DND-41 (cell line): ENCODE results near the gene ZCCHC2.
A peak's percentile ranks its signal among the peaks of the same experiment; 100 is the strongest.

ENCODE experiments used
- ATAC-seq: fragments of 200-7000 bp; cut with Tn5 transposase; 3 replicates; pipeline ENCODE4 v1.9.1; 2021; ENCODE audit warnings: low read depth; ENCODE audit not compliant: insufficient read depth
- DNase-seq: peaks from one replicate; pipeline ENCODE4 v3.0.0-alpha.2; 2020
- H2AFZ ChIP-seq: 2 replicates; pipeline ENCODE4 v1.6.0; 2012; ENCODE audit warnings: low read depth, low read length
- H3K27ac ChIP-seq: 2 replicates; pipeline ENCODE4 v1.5.1; 2012; ENCODE audit warnings: low read length, inconsistent platforms
- H3K27me3 ChIP-seq: fragments of 200-600 bp; sonication (generic); 2 replicates; pipeline ENCODE4 v1.6.0; 2012; ENCODE audit warnings: low read length, mild to moderate bottlenecking, inconsistent platforms; ENCODE audit not compliant: insufficient read depth, poor library complexity
- H3K36me3 ChIP-seq: 2 replicates; pipeline ENCODE4 v1.5.1; 2012; ENCODE audit warnings: low read length, inconsistent platforms; ENCODE audit not compliant: insufficient read depth
- H3K4me1 ChIP-seq: 2 replicates; pipeline ENCODE4 v1.5.1; 2012; ENCODE audit warnings: mild to moderate bottlenecking, low read length; ENCODE audit not compliant: insufficient read depth
- H3K4me2 ChIP-seq: 2 replicates; pipeline ENCODE4 v1.6.0; 2012; ENCODE audit warnings: mild to moderate bottlenecking, moderate library complexity, low read length, inconsistent platforms; ENCODE audit not compliant: insufficient read depth
- H3K4me3 ChIP-seq, 2 experiments: fragments of 200-600 bp in 1 of 2; shearing (Covaris generic) in 1 of 2; 2 replicates each; pipeline ENCODE4 v1.5.1; 2012 to 2016; ENCODE audit warnings: inconsistent platforms in 2 of 2, low read length in 2 of 2, mild to moderate bottlenecking in 2 of 2, low read depth in 1 of 2, moderate library complexity in 1 of 2
- H3K79me2 ChIP-seq: 2 replicates; pipeline ENCODE4 v1.6.0; 2012; ENCODE audit warnings: low read length, inconsistent platforms; ENCODE audit not compliant: insufficient read depth
- H3K9ac ChIP-seq: 2 replicates; pipeline ENCODE4 v1.6.0; 2012; ENCODE audit warnings: low read depth, mild to moderate bottlenecking, inconsistent platforms, low read length, moderate library complexity
- H3K9me3 ChIP-seq: 2 replicates; pipeline ENCODE4 v1.5.1; 2012; ENCODE audit warnings: low read length, moderate library complexity, mild to moderate bottlenecking, inconsistent platforms; ENCODE audit not compliant: insufficient read depth, severe bottlenecking
- H4K20me1 ChIP-seq: 2 replicates; pipeline ENCODE4 v1.6.0; 2012; ENCODE audit warnings: low read length; ENCODE audit not compliant: insufficient read depth
- CTCF ChIP-seq: IDR thresholded peaks from 2 replicates; pipeline ENCODE4 v1.5.1; 2012; ENCODE audit warnings: borderline replicate concordance, low read length, moderate library complexity, mild to moderate bottlenecking; ENCODE audit not compliant: poor library complexity, severe bottlenecking; ENCODE audit errors: extremely low read depth
- EZH2 ChIP-seq: IDR thresholded peaks from 3 replicates; pipeline ENCODE4 v1.6.1; 2012; ENCODE audit warnings: borderline replicate concordance, low read depth, mild to moderate bottlenecking, moderate library complexity, low read length, inconsistent platforms; ENCODE audit not compliant: severe bottlenecking

ZCCHC2 gene

GRCh38 chr18:62611453-62612288 is 88.8 kb downstream of the ZCCHC2 start:
- Histone ChIP-seq H3K4me1 (no peaks in the 10 kb centered on the region), H3K9ac (no peak overlapping the region), H3K27ac (no peak overlapping the region), H3K36me3 (no peaks in the 10 kb centered on the region), H4K20me1 (no peaks in the 10 kb centered on the region), H3K4me3 (no peak overlapping the region), H3K79me2 (no peaks in the 10 kb centered on the region), H2AFZ (no peak overlapping the region), H3K27me3 (peaks cover 19% of the 10 kb centered on the region), H3K9me3 (no peaks in the 10 kb centered on the region), H3K4me2 (no peak overlapping the region)
- ATAC-seq (no peak), DNase-seq (no peak)
- TF ChIP-seq EZH2 (no peak), CTCF (no peak)

GRCh38 chr18:62612289-62612645 is 89.4 kb downstream of the ZCCHC2 start:
- TF ChIP-seq EZH2 (no peak), CTCF (no peak)
- peaks cover 21% of the 10 kb centered on the region for H3K27me3 ChIP-seq
- H4K20me1 ChIP-seq = no peaks in the 10 kb centered on the region
- ATAC-seq = no peak
- H3K79me2 ChIP-seq = no peaks in the 10 kb centered on the region
- H3K4me3 ChIP-seq = no peak overlapping the region
- H2AFZ ChIP-seq = no peak overlapping the region
- H3K4me2 ChIP-seq = no peak overlapping the region
- H3K9ac ChIP-seq = no peak overlapping the region
- no peaks in the 10 kb centered on the region for H3K9me3 ChIP-seq
- no peak for DNase-seq
- no peaks in the 10 kb centered on the region for H3K36me3 ChIP-seq
- H3K27ac ChIP-seq = no peak overlapping the region
- no peaks in the 10 kb centered on the region for H3K4me1 ChIP-seq

GRCh38 chr18:62612776-62613175 is 90.0 kb downstream of the ZCCHC2 start:
- Histone ChIP-seq H3K9me3 (no peaks in the 10 kb centered on the region), H3K4me1 (no peaks in the 10 kb centered on the region), H4K20me1 (no peaks in the 10 kb centered on the region), H3K27me3 (peaks cover 23% of the 10 kb centered on the region), H3K9ac (no peak overlapping the region), H2AFZ (0 out of 2 replicates have a peak overlapping the region, but pooled peaks have one; percentile 27), H3K79me2 (no peaks in the 10 kb centered on the region), H3K4me2 (no peak overlapping the region), H3K36me3 (no peaks in the 10 kb centered on the region), H3K27ac (no peak overlapping the region), H3K4me3 (no peak overlapping the region)
- TF ChIP-seq EZH2 = no peak
- TF ChIP-seq CTCF = no peak
- no peak for DNase-seq
- no peak for ATAC-seq

- no peak overlapping the region for H3K27ac ChIP-seq
- no peaks in the 10 kb centered on the region for H3K79me2 ChIP-seq
- no peak for TF ChIP-seq EZH2
- TF ChIP-seq CTCF = no peak
- no peak overlapping the region for H2AFZ ChIP-seq
- no peaks in the 10 kb centered on the region for H3K9me3 ChIP-seq
- H4K20me1 ChIP-seq = no peaks in the 10 kb centered on the region
- H3K27me3 ChIP-seq = peaks cover 23% of the 10 kb centered on the region
- no peaks in the 10 kb centered on the region for H3K36me3 ChIP-seq
- H3K4me2 ChIP-seq = no peak overlapping the region
- H3K9ac ChIP-seq = no peak overlapping the region
- no peak overlapping the region for H3K4me3 ChIP-seq
- DNase-seq (no peak), ATAC-seq (no peak)
- H3K4me1 ChIP-seq = no peaks in the 10 kb centered on the region
Observed at GRCh38 chr18:62614494-62614893, 91.7 kb downstream of the ZCCHC2 start.
